SK-N-SH (cell line): Measurements from ENCODE around the gene FGGY. TPM values are rescaled to one million over a fixed set of nuclear protein-coding genes. Genes with fewer than 3 reads are reported as not detected.

Source experiments
- CTCF ChIA-PET: fragments of 300-600, 350-600 bp; formaldehyde crosslinking; extraction: SDS; loops from one replicate; lab custom pipeline; 2021; lab: Yijun Ruan, JAX
- POLR2A ChIA-PET: fragments of 350-600 bp; sonication (Branson Sonifier 250); formaldehyde crosslinking; extraction: SDS; loops from one replicate; lab custom pipeline; 2020; ENCODE audit warnings: antibody characterized with exemption, inconsistent platforms; lab: Yijun Ruan, JAX
- DNase-seq: peaks from one replicate; pipeline ENCODE4 v3.0.0; 2012
- H2AFZ ChIP-seq: fragments of 200-600 bp; sonication (generic); 2 replicates; pipeline ENCODE4 v1.8.1; 2016; ENCODE audit warnings: antibody characterized with exemption, mild to moderate bottlenecking, low read depth
- H3F3A ChIP-seq: fragments of 200-600 bp; sonication (generic); replicated peaks from 2 replicates; pipeline ENCODE3; 2016; ENCODE audit warnings: antibody characterized with exemption, mild to moderate bottlenecking; ENCODE audit not compliant: insufficient read depth
- H3K27ac ChIP-seq, 2 experiments: fragments of 200-500 bp in 1 of 2; fragments of 200-600 bp in 1 of 2; sonication (Bioruptor generic) in 1 of 2; sonication (generic), shearing (Covaris generic) in 1 of 2; 2 replicates each; pipeline versions ENCODE4 v1.5.1 to v1.6.1; 2014 to 2016; ENCODE audit warnings: low read depth in 2 of 2, inconsistent platforms in 1 of 2, low read length in 1 of 2, mild to moderate bottlenecking in 1 of 2, mixed read lengths in 1 of 2
- H3K27me3 ChIP-seq: fragments of 200-600 bp; sonication (generic), shearing (Covaris generic); 2 replicates; pipeline ENCODE4 v1.6.1; 2016; ENCODE audit warnings: mixed run types; ENCODE audit not compliant: insufficient read depth
- H3K36me3 ChIP-seq, 2 experiments: fragments of 200-500 bp in 1 of 2; fragments of 200-600 bp in 1 of 2; sonication (Bioruptor generic) in 1 of 2; sonication (generic) in 1 of 2; replicated peaks in 1 of 2; 2 replicates each; pipeline versions ENCODE3 to v1.5.1; 2014 to 2016; ENCODE audit warnings: low read length in 1 of 2, mild to moderate bottlenecking in 1 of 2; ENCODE audit not compliant: insufficient read depth in 2 of 2, control insufficient read depth in 1 of 2
- H3K4me1 ChIP-seq, 2 experiments: fragments of 200-500 bp in 1 of 2; fragments of 200-600 bp in 1 of 2; sonication (Bioruptor generic) in 1 of 2; sonication (generic), shearing (Covaris generic) in 1 of 2; 2 replicates each; pipeline versions ENCODE4 v1.5.1 to v1.6.1; 2014 to 2016; ENCODE audit warnings: low read depth in 1 of 2, low read length in 1 of 2, mixed run types in 1 of 2; ENCODE audit not compliant: insufficient read depth in 2 of 2, control insufficient read depth in 1 of 2
- H3K4me2 ChIP-seq: fragments of 200-600 bp; sonication (generic), shearing (Covaris generic); 2 replicates; pipeline ENCODE4 v1.6.1; 2017; ENCODE audit warnings: mixed run types
- H3K4me3 ChIP-seq, 2 experiments: fragments of 200-500 bp in 1 of 2; fragments of 200-600 bp in 1 of 2; sonication (Bioruptor generic) in 1 of 2; sonication (generic), shearing (Covaris generic) in 1 of 2; 2 replicates each; pipeline versions ENCODE4 v1.5.1 to v1.8.1; 2014 to 2016; ENCODE audit warnings: low read depth in 2 of 2, inconsistent platforms in 1 of 2, low read length in 1 of 2, mild to moderate bottlenecking in 1 of 2, mixed read lengths in 1 of 2, moderate library complexity in 1 of 2
- H3K79me2 ChIP-seq: fragments of 200-600 bp; sonication (generic); 2 replicates; pipeline ENCODE4 v1.8.1; 2017; ENCODE audit warnings: mild to moderate bottlenecking; ENCODE audit not compliant: insufficient read depth
- H3K9ac ChIP-seq: fragments of 200-600 bp; sonication (generic); 2 replicates; pipeline ENCODE4 v1.6.1; 2017; ENCODE audit warnings: mixed run types
- H3K9me2 ChIP-seq: fragments of 200-600 bp; sonication (generic); 2 replicates; pipeline ENCODE4 v1.6.1; 2017; ENCODE audit warnings: mixed run types
- H3K9me3 ChIP-seq: fragments of 200-600 bp; sonication (generic); 2 replicates; pipeline ENCODE4 v1.6.1; 2017; ENCODE audit warnings: mixed run types, mild to moderate bottlenecking, moderate library complexity
- H4K20me1 ChIP-seq: fragments of 200-600 bp; sonication (generic); 2 replicates; pipeline ENCODE4 v1.6.1; 2017; ENCODE audit warnings: mild to moderate bottlenecking, mixed run types; ENCODE audit not compliant: insufficient read depth
- EZH2phosphoT487 ChIP-seq: fragments of 200-600 bp; sonication (generic); IDR thresholded peaks from 2 replicates; pipeline ENCODE4 v1.6.1; 2017; ENCODE audit warnings: low read depth, mixed run types, mild to moderate bottlenecking, antibody characterized with exemption, moderate library complexity, borderline replicate concordance
- FOXJ3 ChIP-seq: sonication (generic); formaldehyde crosslinking; IDR thresholded peaks from 2 replicates; pipeline ENCODE4 v1.5.1; 2020; ENCODE audit warnings: mild to moderate bottlenecking, missing genetic modification reagents
- MXI1 ChIP-seq: IDR thresholded peaks from 2 replicates; pipeline ENCODE4 v1.6.1; 2012; ENCODE audit warnings: mild to moderate bottlenecking, low read depth, low read length, improper control_type of control experiment
- POLR2AphosphoS5 ChIP-seq: IDR thresholded peaks from 2 replicates; pipeline ENCODE4 v1.6.1; 2012; ENCODE audit warnings: low read depth, low read length
- RAD21 ChIP-seq: IDR thresholded peaks from 2 replicates; pipeline ENCODE4 v1.6.1; 2012; ENCODE audit warnings: mild to moderate bottlenecking, low read length
- TAF1 ChIP-seq: IDR thresholded peaks from 2 replicates; pipeline ENCODE4 v1.6.1; 2012; ENCODE audit warnings: low read depth, mild to moderate bottlenecking, low read length, moderate library complexity, borderline replicate concordance
- WGBS: methylation state at CpG from one replicate; pipeline ENCODE4 v1.1.6; 2017; ENCODE audit warnings: low lambda C conversion rate; 5-methylcytosine and 5-hydroxymethylcytosine counted together
- polyA plus RNA-seq, 3 experiments: library from polyadenylated mRNA; depleted of rRNA; stranded (reverse); fragments of >200 nt; gene quantifications; 2 replicates each; pipeline ENCODE4 v1.2.3, GENCODE V29; 2012
- TF ChIP-seq, protein P1 (sequence below): IDR thresholded peaks from 2 replicates; pipeline ENCODE4 v1.4.0; 2012; ENCODE audit warnings: low read depth, borderline replicate concordance
- TF ChIP-seq, protein P2 (sequence below): IDR thresholded peaks from 2 replicates; pipeline ENCODE4 v1.4.0; 2012; ENCODE audit warnings: low read depth, borderline replicate concordance
- TF ChIP-seq, protein P3 (sequence below): IDR thresholded peaks from 2 replicates; pipeline ENCODE4 v1.6.1; 2012; ENCODE audit warnings: mild to moderate bottlenecking, low read depth, low read length, moderate library complexity
- TF ChIP-seq, protein P4 (sequence below): fragments of 200-600 bp; sonication (generic); IDR thresholded peaks from 2 replicates; pipeline ENCODE4 v1.6.1; 2017; ENCODE audit warnings: antibody characterized with exemption, mild to moderate bottlenecking, moderate library complexity

The FGGY gene
- polyA plus RNA-seq, 1 of the 3 experiments (the other 2 are of a cell fraction): 10.3 TPM

DNA sequence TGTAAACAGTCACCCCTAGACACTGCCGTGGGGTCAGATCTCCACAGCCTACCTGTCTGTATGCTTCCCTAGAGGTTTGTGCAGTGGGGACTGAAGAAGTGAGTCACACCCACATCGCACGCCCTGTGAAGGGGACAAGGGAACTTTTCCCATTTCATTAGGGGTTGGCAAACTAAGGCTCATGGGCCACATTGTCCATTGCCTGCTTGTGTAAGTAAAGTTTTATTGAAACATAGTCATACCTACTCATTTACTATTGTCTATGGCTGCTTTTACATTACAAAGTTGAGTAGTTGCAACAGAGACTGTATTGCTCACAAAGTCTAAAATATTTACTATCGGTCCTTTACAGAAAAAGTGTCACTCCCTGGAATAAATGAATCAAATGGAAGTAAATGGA, 2.5 kb upstream of the FGGY start:
- no peaks in the 10 kb centered on the region for H4K20me1 ChIP-seq
- H3K9me2 ChIP-seq: no peaks in the 10 kb centered on the region
- H3K27me3 ChIP-seq: no peaks in the 10 kb centered on the region
- POLR2A ChIA-PET: no interaction called here
- no peak overlapping the region for H2AFZ ChIP-seq
- peaks cover 26% of the 10 kb centered on the region for H3F3A ChIP-seq
- H3K4me3 ChIP-seq: no peak overlapping the region
- CTCF ChIA-PET: no interaction called here
- no peak overlapping the region for H3K4me2 ChIP-seq
- H3K36me3 ChIP-seq: no peaks in the 10 kb centered on the region
- DNase-seq: no peak
- no peak overlapping the region for H3K9ac ChIP-seq
- no peak for TF ChIP-seq MXI1
- TF ChIP-seq, protein P1, sequence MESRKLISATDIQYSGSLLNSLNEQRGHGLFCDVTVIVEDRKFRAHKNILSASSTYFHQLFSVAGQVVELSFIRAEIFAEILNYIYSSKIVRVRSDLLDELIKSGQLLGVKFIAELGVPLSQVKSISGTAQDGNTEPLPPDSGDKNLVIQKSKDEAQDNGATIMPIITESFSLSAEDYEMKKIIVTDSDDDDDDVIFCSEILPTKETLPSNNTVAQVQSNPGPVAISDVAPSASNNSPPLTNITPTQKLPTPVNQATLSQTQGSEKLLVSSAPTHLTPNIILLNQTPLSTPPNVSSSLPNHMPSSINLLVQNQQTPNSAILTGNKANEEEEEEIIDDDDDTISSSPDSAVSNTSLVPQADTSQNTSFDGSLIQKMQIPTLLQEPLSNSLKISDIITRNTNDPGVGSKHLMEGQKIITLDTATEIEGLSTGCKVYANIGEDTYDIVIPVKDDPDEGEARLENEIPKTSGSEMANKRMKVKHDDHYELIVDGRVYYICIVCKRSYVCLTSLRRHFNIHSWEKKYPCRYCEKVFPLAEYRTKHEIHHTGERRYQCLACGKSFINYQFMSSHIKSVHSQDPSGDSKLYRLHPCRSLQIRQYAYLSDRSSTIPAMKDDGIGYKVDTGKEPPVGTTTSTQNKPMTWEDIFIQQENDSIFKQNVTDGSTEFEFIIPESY: no peak
- TF ChIP-seq, protein P2, sequence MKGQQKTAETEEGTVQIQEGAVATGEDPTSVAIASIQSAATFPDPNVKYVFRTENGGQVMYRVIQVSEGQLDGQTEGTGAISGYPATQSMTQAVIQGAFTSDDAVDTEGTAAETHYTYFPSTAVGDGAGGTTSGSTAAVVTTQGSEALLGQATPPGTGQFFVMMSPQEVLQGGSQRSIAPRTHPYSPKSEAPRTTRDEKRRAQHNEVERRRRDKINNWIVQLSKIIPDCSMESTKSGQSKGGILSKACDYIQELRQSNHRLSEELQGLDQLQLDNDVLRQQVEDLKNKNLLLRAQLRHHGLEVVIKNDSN: no peak
- H3K79me2 ChIP-seq: no peaks in the 10 kb centered on the region
- H3K27ac ChIP-seq: no peak overlapping the region
- 98% methylated on average over 4 of the region's 4 CpGs for WGBS
- peaks cover 4 to 16% of the 10 kb centered on the region in 2 experiments; a peak in 3 of 4 replicates for H3K4me1 ChIP-seq
- no peaks in the 10 kb centered on the region for H3K9me3 ChIP-seq

DNA sequence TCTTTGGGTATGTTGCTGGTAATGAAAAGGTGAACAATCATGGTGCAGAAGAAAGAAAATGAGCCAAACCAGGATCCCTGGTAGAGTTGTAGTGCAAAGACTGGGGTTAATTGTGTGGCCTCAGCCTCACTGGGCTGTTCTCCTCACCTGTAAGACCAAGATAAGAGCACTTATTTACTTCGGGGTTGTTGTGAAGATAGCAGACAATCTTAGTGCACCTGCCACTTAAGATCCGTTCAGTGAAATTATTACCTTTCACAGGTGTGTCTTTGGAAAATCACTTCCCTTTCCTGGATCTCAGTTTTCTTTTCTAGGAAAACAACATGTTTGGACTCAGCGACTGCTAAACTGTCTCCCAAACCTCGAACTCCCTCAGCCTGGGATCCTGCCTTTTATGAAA, 1.3 kb upstream of the FGGY start:
- H3K9me3 ChIP-seq: no peaks in the 10 kb centered on the region
- 0 out of 2 replicates have a peak, but pooled peaks cover 5% of the 10 kb centered on the region for H3K79me2 ChIP-seq
- peak overlapping the region; percentile 81; the same call in 1 of the 2 replicates for H2AFZ ChIP-seq
- H3K27me3 ChIP-seq: no peaks in the 10 kb centered on the region
- H3K4me3 ChIP-seq: peak overlapping the region; percentile 62 to 66
- POLR2A ChIA-PET: no interaction called here
- no peak for DNase-seq
- H3K27ac ChIP-seq: peak overlapping the region in 1 of 2 experiments; percentile 95; a peak in 3 of 4 replicates
- no peaks in the 10 kb centered on the region for H4K20me1 ChIP-seq
- WGBS: 97% methylated on average over 4 of the region's 4 CpGs
- CTCF ChIA-PET: interaction anchor here (0.6 kb wide), 1 partner anchor 151 kb away, joined by 3 read pairs; no protein-coding TSS in a partner anchor
- peaks cover 4 to 16% of the 10 kb centered on the region in 2 experiments; a peak in 3 of 4 replicates for H3K4me1 ChIP-seq
- H3K4me2 ChIP-seq: peak overlapping the region; percentile 72
- no peaks in the 10 kb centered on the region for H3K36me3 ChIP-seq
- no peaks in the 10 kb centered on the region for H3K9me2 ChIP-seq
- H3F3A ChIP-seq: peaks cover 26% of the 10 kb centered on the region
- H3K9ac ChIP-seq: peak overlapping the region; percentile 96
- TF ChIP-seq, protein P3, sequence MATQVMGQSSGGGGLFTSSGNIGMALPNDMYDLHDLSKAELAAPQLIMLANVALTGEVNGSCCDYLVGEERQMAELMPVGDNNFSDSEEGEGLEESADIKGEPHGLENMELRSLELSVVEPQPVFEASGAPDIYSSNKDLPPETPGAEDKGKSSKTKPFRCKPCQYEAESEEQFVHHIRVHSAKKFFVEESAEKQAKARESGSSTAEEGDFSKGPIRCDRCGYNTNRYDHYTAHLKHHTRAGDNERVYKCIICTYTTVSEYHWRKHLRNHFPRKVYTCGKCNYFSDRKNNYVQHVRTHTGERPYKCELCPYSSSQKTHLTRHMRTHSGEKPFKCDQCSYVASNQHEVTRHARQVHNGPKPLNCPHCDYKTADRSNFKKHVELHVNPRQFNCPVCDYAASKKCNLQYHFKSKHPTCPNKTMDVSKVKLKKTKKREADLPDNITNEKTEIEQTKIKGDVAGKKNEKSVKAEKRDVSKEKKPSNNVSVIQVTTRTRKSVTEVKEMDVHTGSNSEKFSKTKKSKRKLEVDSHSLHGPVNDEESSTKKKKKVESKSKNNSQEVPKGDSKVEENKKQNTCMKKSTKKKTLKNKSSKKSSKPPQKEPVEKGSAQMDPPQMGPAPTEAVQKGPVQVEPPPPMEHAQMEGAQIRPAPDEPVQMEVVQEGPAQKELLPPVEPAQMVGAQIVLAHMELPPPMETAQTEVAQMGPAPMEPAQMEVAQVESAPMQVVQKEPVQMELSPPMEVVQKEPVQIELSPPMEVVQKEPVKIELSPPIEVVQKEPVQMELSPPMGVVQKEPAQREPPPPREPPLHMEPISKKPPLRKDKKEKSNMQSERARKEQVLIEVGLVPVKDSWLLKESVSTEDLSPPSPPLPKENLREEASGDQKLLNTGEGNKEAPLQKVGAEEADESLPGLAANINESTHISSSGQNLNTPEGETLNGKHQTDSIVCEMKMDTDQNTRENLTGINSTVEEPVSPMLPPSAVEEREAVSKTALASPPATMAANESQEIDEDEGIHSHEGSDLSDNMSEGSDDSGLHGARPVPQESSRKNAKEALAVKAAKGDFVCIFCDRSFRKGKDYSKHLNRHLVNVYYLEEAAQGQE: no peak
- TF ChIP-seq TAF1 (no peak), FOXJ3 (CRISPR knock-in tag) (no peak), EZH2phosphoT487 (no peak), RAD21 (no peak), POLR2AphosphoS5 (no peak)
- TF ChIP-seq, protein P4, sequence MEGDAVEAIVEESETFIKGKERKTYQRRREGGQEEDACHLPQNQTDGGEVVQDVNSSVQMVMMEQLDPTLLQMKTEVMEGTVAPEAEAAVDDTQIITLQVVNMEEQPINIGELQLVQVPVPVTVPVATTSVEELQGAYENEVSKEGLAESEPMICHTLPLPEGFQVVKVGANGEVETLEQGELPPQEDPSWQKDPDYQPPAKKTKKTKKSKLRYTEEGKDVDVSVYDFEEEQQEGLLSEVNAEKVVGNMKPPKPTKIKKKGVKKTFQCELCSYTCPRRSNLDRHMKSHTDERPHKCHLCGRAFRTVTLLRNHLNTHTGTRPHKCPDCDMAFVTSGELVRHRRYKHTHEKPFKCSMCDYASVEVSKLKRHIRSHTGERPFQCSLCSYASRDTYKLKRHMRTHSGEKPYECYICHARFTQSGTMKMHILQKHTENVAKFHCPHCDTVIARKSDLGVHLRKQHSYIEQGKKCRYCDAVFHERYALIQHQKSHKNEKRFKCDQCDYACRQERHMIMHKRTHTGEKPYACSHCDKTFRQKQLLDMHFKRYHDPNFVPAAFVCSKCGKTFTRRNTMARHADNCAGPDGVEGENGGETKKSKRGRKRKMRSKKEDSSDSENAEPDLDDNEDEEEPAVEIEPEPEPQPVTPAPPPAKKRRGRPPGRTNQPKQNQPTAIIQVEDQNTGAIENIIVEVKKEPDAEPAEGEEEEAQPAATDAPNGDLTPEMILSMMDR: no peak
